Mesothelial cell of epicardium (in vitro differentiated cells): ENCODE results near the gene BAZ2B. TPM values are rescaled to one million over a fixed set of nuclear protein-coding genes. Genes with fewer than 3 reads are reported as not detected.
A peak's percentile ranks its signal among the peaks of the same experiment; 100 is the strongest.

Source experiments
- DNase-seq, 2 experiments: peaks; one replicate each; pipeline ENCODE4 v3.0.0; 2021; ENCODE audit warnings: low spot score in 2 of 2; ENCODE audit not compliant: unreplicated experiment in 2 of 2
- H3K27ac Mint-ChIP-seq: 2 replicates; pipeline ENCODE4 v1.8.0; 2021; ENCODE audit warnings: mixed read lengths
- H3K27me3 Mint-ChIP-seq: 2 replicates; pipeline ENCODE4 v1.8.0; 2021; ENCODE audit warnings: low read depth, mixed read lengths
- H3K36me3 Mint-ChIP-seq: 2 replicates; pipeline ENCODE4 v1.8.0; 2021; ENCODE audit warnings: mixed read lengths
- H3K4me1 Mint-ChIP-seq: 2 replicates; pipeline ENCODE4 v1.8.0; 2021; ENCODE audit warnings: mixed read lengths
- H3K4me3 Mint-ChIP-seq: 2 replicates; pipeline ENCODE4 v1.8.0; 2021; ENCODE audit warnings: mild to moderate bottlenecking, moderate library complexity, mixed read lengths
- H3K9me3 Mint-ChIP-seq: 2 replicates; pipeline ENCODE4 v1.8.0; 2021; ENCODE audit warnings: mixed read lengths
- total RNA-seq: library from RNA; stranded (reverse); gene quantifications from 3 replicates; pipeline ENCODE4 v1.2.1, GENCODE V29; 2021
- TF ChIP-seq, protein P1 (sequence below): fragments of 200-600 bp; sonication (generic); IDR thresholded peaks from one replicate; pipeline ENCODE4 v1.5.0; 2021; ENCODE audit warnings: antibody characterized with exemption; ENCODE audit not compliant: unreplicated experiment

The BAZ2B gene
- total RNA-seq, 1 donor from 2014 or later, result 141 TPM

DNA sequence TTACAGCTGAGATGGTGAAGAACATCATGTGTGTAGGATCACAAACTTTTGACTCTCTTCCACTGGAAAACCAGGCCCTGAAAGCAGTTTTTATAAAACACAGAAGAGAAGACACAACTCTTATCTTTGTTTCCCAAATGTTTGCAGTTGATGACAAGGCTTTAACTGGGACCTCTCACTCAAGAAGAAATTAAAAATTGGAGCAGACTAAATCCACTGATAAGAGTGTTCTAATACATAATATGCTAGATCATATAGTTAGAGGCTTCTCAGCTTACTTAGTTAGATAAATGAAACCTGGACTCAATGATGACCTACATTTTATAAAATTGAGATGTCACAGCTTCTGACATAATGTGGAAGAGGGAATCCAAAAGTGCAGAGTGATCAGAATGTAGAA lies 171.6 kb downstream of the BAZ2B start:
- H3K4me1 Mint-ChIP-seq, result peaks cover 11% of the 10 kb centered on the region
- no peak for DNase-seq
- H3K27me3 Mint-ChIP-seq, result no peaks in the 10 kb centered on the region
- no peak overlapping the region for H3K27ac Mint-ChIP-seq
- no peak overlapping the region for H3K4me3 Mint-ChIP-seq
- H3K36me3 Mint-ChIP-seq, result peaks cover 41% of the 10 kb centered on the region
- TF ChIP-seq, protein P1, sequence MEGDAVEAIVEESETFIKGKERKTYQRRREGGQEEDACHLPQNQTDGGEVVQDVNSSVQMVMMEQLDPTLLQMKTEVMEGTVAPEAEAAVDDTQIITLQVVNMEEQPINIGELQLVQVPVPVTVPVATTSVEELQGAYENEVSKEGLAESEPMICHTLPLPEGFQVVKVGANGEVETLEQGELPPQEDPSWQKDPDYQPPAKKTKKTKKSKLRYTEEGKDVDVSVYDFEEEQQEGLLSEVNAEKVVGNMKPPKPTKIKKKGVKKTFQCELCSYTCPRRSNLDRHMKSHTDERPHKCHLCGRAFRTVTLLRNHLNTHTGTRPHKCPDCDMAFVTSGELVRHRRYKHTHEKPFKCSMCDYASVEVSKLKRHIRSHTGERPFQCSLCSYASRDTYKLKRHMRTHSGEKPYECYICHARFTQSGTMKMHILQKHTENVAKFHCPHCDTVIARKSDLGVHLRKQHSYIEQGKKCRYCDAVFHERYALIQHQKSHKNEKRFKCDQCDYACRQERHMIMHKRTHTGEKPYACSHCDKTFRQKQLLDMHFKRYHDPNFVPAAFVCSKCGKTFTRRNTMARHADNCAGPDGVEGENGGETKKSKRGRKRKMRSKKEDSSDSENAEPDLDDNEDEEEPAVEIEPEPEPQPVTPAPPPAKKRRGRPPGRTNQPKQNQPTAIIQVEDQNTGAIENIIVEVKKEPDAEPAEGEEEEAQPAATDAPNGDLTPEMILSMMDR, result no peak
- no peaks in the 10 kb centered on the region for H3K9me3 Mint-ChIP-seq

GRCh38 chr2:159442159-159442852 lies 174.0 kb downstream of the BAZ2B start:
- Mint-ChIP-seq H3K4me1 (no peaks in the 10 kb centered on the region), H3K36me3 (peaks cover 49% of the 10 kb centered on the region), H3K4me3 (no peak overlapping the region), H3K27ac (no peak overlapping the region), H3K27me3 (no peaks in the 10 kb centered on the region), H3K9me3 (no peaks in the 10 kb centered on the region)
- TF ChIP-seq, protein P1, result no peak
- DNase-seq, result no peak

DNA sequence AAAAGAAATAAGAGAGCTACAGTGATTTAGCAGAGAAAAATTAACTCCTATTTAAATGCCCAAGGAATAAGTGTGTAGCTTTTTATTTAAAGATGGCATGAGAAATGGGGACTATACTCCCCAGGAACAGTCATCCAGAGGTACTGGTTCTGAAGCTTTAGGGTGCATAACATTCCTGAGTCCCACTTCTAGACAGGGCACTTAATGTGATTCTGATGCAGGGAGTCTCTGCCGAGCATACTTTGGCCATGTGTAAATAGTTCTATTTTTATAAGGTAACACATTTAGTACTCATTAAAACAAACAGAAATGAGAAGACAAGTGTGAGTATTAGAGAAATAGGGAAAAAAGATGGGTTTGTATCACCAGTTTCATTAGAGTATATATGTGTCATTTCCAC lies 175.2 kb downstream of the BAZ2B start:
- H3K4me3 Mint-ChIP-seq, result no peak overlapping the region
- no peaks in the 10 kb centered on the region for H3K9me3 Mint-ChIP-seq
- peaks cover 46% of the 10 kb centered on the region for H3K36me3 Mint-ChIP-seq
- TF ChIP-seq, protein P1, result no peak
- DNase-seq, result no peak
- H3K27ac Mint-ChIP-seq, result no peak overlapping the region
- H3K4me1 Mint-ChIP-seq, result no peaks in the 10 kb centered on the region
- no peaks in the 10 kb centered on the region for H3K27me3 Mint-ChIP-seq

- no peak overlapping the region for H3K27ac Mint-ChIP-seq
- DNase-seq, result no peak
Observed at GRCh38 chr2:159439421-159439820, 176.9 kb downstream of the BAZ2B start.

GRCh38 chr2:159438720-159439353 lies 177.5 kb downstream of the BAZ2B start:
- no peaks in the 10 kb centered on the region for H3K4me1 Mint-ChIP-seq
- DNase-seq, result no peak
- peaks cover 32% of the 10 kb centered on the region for H3K36me3 Mint-ChIP-seq
- H3K9me3 Mint-ChIP-seq, result no peaks in the 10 kb centered on the region
- TF ChIP-seq, protein P1, result no peak
- H3K27ac Mint-ChIP-seq, result peak overlapping the region; percentile 44
- H3K27me3 Mint-ChIP-seq, result no peaks in the 10 kb centered on the region
- H3K4me3 Mint-ChIP-seq, result no peak overlapping the region

More at GRCh38 chr2:159439421-159439820, 176.9 kb downstream of the BAZ2B start:
- Mint-ChIP-seq H3K27me3 (no peaks in the 10 kb centered on the region), H3K9me3 (no peaks in the 10 kb centered on the region), H3K4me3 (no peak overlapping the region), H3K4me1 (no peaks in the 10 kb centered on the region), H3K36me3 (peaks cover 37% of the 10 kb centered on the region)
- TF ChIP-seq, protein P1, result no peak
